HG02571 (cell line): ENCODE results near the gene PRKACA.

ENCODE experiments used
- ATAC-seq: cut with Tn5 transposase; IDR thresholded peaks from one replicate; pipeline ENCODE4 v1.9.1; 2021; ENCODE audit warnings: mild to moderate bottlenecking, moderate library complexity; ENCODE audit not compliant: unreplicated experiment

Gene PRKACA

GRCh38 chr19:14097532-14098151 is 19.9 kb downstream of the PRKACA start:
- no peak for ATAC-seq

GRCh38 chr19:14096272-14096992 is 21.1 kb downstream of the PRKACA start:
- no peak for ATAC-seq

- ATAC-seq = no peak
Measured at GRCh38 chr19:14094854-14095253, 22.7 kb downstream of the PRKACA start.

GRCh38 chr19:14093117-14093823 is 24.3 kb downstream of the PRKACA start:
- no peak for ATAC-seq

GRCh38 chr19:14091813-14092462 is 25.6 kb downstream of the PRKACA start:
- ATAC-seq = no peak

GRCh38 chr19:14091081-14091812 is 26.3 kb downstream of the PRKACA start:
- peak; percentile 55 for ATAC-seq

GRCh38 chr19:14090509-14091080 is 27.0 kb downstream of the PRKACA start, which contains the start of gene SAMD1:
SAMD1 (minus strand) TSS chr19:14090751.
- peak; percentile 47 for ATAC-seq

- no peak for ATAC-seq
Measured at GRCh38 chr19:14089662-14090508, 27.7 kb downstream of the PRKACA start.

GRCh38 chr19:14089412-14089661 is 28.2 kb downstream of the PRKACA start:
- ATAC-seq = no peak

GRCh38 chr19:14088634-14089411 is 28.7 kb downstream of the PRKACA start:
- no peak for ATAC-seq

- no peak for ATAC-seq
Measured at GRCh38 chr19:14086098-14086497, 31.5 kb downstream of the PRKACA start.

GRCh38 chr19:14085309-14085995 is 32.1 kb downstream of the PRKACA start, which contains the start of gene C19orf67:
C19orf67 (minus strand) TSS chr19:14085783; CDS start chr19:14085627, 156 bp downstream.
- ATAC-seq = no peak

- ATAC-seq = no peak
Measured at GRCh38 chr19:14082675-14082960, 34.9 kb downstream of the PRKACA start.

- ATAC-seq = peak; percentile 13
Measured at GRCh38 chr19:14081797-14082674, 35.5 kb downstream of the PRKACA start.

- ATAC-seq = peak; percentile 81
Measured at GRCh38 chr19:14080887-14081796, 36.4 kb downstream of the PRKACA start.

GRCh38 chr19:14078411-14078810 is 39.2 kb downstream of the PRKACA start:
- ATAC-seq = no peak
